ENCODE data around the gene SYK.

DNA sequence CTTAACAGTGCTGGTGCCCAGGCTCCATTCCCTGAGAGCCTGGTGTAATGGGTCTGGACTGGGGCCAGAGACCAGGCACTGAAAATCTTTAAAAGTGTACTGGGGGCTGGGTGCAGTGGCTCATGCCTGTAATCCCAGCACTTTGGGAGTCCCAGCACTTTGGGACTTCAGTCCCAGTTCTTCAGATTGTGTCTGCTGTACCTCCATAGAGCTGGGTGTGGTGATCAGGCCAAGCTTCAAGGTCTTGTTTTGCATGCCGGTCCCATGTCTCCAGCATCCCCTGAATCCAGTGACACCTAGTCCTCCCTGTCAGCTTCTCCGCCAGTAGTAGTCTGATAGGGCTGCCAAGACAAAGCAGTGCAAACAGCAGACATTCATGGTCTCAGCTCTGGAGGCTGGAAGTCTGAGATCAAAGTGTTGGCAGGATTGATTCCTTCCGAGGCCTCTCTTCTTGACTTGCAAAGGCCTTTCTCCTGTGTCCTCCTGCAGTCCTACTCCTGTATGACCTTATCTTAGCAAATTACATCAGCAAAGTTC is 108.2 kb downstream of the SYK start:
- TF ChIP-seq, protein P1, sequence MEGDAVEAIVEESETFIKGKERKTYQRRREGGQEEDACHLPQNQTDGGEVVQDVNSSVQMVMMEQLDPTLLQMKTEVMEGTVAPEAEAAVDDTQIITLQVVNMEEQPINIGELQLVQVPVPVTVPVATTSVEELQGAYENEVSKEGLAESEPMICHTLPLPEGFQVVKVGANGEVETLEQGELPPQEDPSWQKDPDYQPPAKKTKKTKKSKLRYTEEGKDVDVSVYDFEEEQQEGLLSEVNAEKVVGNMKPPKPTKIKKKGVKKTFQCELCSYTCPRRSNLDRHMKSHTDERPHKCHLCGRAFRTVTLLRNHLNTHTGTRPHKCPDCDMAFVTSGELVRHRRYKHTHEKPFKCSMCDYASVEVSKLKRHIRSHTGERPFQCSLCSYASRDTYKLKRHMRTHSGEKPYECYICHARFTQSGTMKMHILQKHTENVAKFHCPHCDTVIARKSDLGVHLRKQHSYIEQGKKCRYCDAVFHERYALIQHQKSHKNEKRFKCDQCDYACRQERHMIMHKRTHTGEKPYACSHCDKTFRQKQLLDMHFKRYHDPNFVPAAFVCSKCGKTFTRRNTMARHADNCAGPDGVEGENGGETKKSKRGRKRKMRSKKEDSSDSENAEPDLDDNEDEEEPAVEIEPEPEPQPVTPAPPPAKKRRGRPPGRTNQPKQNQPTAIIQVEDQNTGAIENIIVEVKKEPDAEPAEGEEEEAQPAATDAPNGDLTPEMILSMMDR (conservative IDR thresholded peaks at IDR 0.05 in 1 of 2, IDR thresholded peaks at IDR 0.05 in 1 of 2; ENCODE audit: low read depth in 1 of 2, low read length in 2 of 2), result no peak
- TF ChIP-seq EZH2 (IDR thresholded peaks at IDR 0.05; ENCODE audit: low read length, missing control alignments), result no peak
